ENCODE data around the gene NETO1.

DNA sequence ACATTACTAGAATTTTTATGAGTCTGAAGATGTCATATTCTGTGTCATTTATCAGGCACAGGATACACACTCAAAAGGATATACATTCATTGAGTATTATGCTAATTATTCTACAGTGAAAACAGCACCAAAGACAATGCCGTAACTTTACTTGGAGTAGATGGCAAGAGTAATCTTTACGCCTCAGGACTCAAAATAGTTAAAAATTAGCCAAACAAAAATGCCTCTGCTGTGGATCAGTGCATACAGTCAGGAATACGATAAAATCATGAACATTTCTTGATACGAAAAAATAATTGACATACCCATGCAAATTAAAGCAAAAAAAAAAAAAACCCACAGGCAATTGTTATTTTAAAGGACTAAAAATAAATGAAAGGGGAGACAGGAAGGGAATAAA lies 129.7 kb downstream of the NETO1 start:
- TF ChIP-seq, protein P1, sequence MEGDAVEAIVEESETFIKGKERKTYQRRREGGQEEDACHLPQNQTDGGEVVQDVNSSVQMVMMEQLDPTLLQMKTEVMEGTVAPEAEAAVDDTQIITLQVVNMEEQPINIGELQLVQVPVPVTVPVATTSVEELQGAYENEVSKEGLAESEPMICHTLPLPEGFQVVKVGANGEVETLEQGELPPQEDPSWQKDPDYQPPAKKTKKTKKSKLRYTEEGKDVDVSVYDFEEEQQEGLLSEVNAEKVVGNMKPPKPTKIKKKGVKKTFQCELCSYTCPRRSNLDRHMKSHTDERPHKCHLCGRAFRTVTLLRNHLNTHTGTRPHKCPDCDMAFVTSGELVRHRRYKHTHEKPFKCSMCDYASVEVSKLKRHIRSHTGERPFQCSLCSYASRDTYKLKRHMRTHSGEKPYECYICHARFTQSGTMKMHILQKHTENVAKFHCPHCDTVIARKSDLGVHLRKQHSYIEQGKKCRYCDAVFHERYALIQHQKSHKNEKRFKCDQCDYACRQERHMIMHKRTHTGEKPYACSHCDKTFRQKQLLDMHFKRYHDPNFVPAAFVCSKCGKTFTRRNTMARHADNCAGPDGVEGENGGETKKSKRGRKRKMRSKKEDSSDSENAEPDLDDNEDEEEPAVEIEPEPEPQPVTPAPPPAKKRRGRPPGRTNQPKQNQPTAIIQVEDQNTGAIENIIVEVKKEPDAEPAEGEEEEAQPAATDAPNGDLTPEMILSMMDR (IDR thresholded peaks at IDR 0.05), result no peak
- TF ChIP-seq POLR2AphosphoS5 (IDR thresholded peaks at IDR 0.05) (no peak), POLR2A (IDR thresholded peaks at IDR 0.05) (no peak)

Measured in breast epithelium (tissue), 3 donors.